ENCODE data around the gene CCDC127.
"Not testable (repeated sequence)": the region's sequence is repeated elsewhere in the genome, so short reads cannot be mapped to it uniquely, and the experiment has no call there.

CCDC127 gene, protein sequence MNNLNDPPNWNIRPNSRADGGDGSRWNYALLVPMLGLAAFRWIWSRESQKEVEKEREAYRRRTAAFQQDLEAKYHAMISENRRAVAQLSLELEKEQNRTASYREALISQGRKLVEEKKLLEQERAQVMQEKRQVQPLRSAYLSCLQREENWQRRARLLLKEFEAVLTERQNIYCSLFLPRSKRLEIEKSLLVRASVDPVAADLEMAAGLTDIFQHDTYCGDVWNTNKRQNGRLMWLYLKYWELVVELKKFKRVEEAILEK

DNA sequence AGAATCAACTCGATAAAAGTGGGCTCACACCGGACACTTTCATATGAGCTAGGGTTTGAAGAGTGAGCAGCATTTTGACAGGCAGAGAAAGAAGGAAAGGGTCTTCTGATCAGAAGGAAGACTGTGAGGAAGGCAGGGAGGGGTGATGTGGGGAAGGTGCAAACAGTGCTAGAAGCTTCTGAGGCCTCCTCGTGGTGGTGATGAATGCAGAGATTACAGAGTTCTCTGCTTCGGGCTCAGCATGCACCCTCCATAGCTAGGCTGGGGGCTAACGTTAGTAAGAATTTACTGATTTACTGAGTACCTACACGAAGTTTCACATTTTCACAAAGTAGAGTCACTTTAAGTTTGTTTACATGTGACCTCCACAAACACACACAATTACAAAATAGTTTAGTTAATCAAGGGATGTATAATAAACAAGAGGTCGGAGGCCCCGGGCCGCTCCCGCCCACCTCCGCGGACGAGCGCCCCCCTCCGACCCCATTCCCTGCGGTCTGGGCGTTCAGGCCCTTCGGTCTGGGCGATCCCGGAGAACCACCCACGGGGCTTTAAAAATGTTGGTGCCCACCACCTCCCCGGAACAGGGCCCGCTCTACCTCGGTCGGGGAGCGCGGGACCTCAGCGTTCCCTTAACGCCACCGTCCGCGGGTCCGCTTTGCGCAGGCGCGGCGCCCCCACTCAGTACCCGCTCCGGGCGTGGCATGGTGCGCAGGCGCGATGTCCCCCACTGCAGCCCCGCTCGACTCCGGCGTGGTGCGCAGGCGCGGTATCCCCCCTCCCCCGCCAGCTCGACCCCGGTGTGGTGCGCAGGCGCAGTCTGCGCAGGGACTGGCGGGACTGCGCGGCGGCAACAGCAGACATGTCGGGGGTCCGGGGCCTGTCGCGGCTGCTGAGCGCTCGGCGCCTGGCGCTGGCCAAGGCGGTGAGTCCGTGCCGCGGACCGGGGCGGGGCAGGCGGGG is at the start of gene CCDC127, which contains the start of gene SDHA:
Gene CCDC127, minus strand, starts transcription at position 660 of the 963 bp plus-strand sequence. CDS start 1,304 bp downstream, outside the sequence.
Gene SDHA, plus strand, starts transcription at position 827 of the 963 bp plus-strand sequence. Its CDS starts 36 bp downstream, at position 863.
- H3K4me3 ChIP-seq (ENCODE audit: low read depth, low read length), result peak within 1 kb of the TSS; percentile 99
- DNase-seq (ENCODE audit: low read depth), result peak; percentile 70

DNA sequence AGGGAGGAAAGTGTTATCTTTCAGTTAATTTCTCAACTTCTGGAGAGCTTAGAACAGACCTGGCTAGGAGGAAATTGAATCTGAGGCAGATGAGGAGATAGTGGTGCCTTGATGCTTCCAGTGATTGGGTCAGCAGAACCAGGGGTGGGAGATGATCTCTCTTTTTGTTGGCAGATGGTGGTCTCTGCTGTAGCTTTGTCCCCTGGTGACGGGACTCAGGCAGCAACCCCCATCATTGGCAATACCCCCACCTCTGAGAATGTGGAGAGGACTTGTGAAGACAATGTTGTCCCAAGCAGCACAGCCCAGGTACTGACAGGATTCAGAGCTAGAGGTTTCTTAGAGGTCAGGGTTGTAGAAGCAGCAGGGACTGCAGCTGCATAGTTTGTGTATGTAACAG is 49.8 kb upstream of the CCDC127 start:
- TF ChIP-seq, protein P1, sequence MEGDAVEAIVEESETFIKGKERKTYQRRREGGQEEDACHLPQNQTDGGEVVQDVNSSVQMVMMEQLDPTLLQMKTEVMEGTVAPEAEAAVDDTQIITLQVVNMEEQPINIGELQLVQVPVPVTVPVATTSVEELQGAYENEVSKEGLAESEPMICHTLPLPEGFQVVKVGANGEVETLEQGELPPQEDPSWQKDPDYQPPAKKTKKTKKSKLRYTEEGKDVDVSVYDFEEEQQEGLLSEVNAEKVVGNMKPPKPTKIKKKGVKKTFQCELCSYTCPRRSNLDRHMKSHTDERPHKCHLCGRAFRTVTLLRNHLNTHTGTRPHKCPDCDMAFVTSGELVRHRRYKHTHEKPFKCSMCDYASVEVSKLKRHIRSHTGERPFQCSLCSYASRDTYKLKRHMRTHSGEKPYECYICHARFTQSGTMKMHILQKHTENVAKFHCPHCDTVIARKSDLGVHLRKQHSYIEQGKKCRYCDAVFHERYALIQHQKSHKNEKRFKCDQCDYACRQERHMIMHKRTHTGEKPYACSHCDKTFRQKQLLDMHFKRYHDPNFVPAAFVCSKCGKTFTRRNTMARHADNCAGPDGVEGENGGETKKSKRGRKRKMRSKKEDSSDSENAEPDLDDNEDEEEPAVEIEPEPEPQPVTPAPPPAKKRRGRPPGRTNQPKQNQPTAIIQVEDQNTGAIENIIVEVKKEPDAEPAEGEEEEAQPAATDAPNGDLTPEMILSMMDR (IDR thresholded peaks at IDR 0.05; ENCODE audit: low read depth, low read length, missing control alignments), result no peak

DNA sequence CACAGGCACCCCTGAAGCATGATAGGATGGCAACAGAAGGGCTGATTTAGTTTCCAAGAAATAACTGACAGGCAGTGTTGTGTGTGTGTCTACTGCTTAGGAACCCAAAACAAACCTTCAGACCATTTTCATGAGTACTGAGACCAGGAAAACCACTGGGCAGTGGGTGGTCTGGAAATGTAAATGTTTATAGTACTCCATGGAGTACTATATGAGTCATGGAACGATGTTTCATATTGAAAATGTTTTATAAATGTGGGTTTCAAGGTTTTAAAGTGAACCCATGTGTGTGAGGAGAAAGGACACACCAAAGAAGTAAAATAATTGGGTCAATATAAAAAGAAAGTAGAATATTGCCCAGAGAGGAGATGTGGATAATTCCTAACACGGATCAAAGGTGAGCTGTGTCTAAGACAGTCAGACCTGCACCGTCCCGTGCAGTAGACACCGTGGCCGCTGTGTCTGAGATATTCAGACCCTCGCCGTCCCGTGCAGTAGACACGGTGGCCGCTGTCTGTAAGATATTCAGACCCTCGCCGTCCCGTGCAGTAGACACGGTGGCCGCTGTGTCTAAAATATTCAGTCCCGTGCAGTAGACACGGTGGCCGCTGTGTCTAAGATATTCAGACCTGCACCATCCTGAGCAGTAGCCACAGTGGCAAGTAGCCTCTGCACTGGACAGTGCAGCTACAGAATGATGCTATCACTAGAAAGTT is 48.5 kb upstream of the CCDC127 start:
- not testable (repeated sequence) for H3K4me3 ChIP-seq (ENCODE audit: low read depth, low read length)

More for the DNA sequence above, 49.8 kb upstream of the CCDC127 start:
- H3K4me3 ChIP-seq (ENCODE audit: low read depth, low read length), result no peak overlapping the region
- DNase-seq (ENCODE audit: low read depth), result no peak

DNA sequence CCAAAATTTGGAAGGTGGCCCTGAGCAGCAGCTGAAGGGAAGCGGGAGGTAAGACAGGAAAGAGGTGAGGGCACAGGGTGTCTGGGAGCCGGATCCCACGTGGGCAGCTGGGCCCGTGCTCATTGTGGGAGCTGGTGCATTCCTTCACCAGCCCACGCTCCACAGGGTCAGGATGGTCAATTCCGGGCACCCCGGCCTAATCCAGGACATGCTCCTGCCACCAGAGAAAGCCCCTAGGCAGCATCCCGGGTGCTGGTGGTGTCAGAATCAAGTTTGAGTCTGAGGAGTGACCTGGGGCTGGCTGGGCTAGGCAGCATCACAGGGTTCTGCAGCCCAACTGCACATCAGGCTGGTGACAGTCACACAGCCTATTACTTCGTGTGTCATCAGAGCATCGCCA is 46.4 kb upstream of the CCDC127 start:
- TF ChIP-seq, protein P1 (IDR thresholded peaks at IDR 0.05; ENCODE audit: low read depth, low read length, missing control alignments), result no peak
- DNase-seq (ENCODE audit: low read depth), result no peak
- H3K4me3 ChIP-seq (ENCODE audit: low read depth, low read length), result no peak overlapping the region

More for the DNA sequence above, 48.5 kb upstream of the CCDC127 start:
- not testable (repeated sequence) for DNase-seq (ENCODE audit: low read depth)

DNA sequence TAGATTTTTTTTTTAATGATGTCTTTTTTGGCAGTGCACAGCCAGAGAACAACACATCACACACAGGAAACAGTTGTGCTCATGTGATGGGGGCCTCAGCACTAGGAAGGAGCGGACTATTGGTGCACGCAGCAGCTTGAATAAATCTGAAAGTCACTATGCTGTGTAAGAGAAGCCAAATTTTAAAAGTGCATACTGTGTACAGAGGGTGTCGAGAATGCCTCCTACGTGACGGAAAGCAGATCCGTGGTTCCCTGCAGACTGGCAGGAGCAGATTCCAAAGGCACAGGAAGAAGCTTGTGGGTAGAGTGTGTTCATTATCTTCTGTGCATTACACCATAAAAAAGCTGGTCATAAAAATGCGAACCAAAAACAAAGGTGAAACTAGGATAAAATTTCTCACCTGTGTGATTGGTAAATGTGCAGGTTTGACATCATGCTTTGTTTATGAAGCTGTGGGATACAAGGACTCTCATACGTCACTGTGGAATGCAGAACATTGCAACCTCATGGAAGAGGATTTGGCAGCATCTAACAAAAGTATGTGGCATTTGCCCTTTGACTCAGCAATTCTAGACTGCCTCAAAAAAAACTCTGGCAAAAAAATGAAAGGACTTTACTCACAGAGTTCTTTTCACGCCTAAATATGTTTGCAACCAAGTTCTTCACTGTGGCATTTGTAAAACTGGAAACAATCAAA is 45.5 kb upstream of the CCDC127 start:
- H3K4me3 ChIP-seq (ENCODE audit: low read depth, low read length); DNase-seq (ENCODE audit: low read depth): not testable (repeated sequence)

DNA sequence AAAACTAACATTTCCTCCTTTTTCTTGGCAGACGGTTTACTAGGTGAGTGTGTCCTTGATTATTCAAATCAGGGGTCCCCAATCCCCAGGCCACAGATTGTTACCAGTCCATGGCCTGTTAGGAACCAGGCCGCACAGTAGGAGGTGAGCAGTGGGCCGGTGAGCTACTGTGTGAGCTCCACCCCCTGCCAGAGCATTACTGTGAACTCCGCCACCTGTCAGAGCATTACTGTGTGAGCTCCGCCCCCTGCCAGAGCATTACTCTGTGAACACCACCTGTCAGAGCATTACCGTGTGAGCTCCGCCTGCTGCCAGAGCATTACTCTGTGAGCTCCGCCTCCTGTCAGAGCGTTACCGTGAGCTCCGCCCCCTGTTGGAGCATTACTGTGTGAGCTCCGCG is 39.2 kb upstream of the CCDC127 start:
- no peak for DNase-seq (ENCODE audit: low read depth)
- TF ChIP-seq, protein P1 (IDR thresholded peaks at IDR 0.05; ENCODE audit: low read depth, low read length, missing control alignments), result no peak
- no peak overlapping the region for H3K4me3 ChIP-seq (ENCODE audit: low read depth, low read length)

DNA sequence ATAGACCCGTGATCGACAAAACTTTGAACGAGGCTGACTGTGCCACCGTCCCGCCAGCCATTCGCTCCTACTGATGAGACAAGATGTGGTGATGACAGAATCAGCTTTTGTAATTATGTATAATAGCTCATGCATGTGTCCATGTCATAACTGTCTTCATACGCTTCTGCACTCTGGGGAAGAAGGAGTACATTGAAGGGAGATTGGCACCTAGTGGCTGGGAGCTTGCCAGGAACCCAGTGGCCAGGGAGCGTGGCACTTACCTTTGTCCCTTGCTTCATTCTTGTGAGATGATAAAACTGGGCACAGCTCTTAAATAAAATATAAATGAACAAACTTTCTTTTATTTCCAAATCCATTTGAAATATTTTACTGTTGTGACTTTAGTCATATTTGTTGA is 38.4 kb upstream of the CCDC127 start:
- H3K4me3 ChIP-seq (ENCODE audit: low read depth, low read length), result not testable (repeated sequence)

DNA sequence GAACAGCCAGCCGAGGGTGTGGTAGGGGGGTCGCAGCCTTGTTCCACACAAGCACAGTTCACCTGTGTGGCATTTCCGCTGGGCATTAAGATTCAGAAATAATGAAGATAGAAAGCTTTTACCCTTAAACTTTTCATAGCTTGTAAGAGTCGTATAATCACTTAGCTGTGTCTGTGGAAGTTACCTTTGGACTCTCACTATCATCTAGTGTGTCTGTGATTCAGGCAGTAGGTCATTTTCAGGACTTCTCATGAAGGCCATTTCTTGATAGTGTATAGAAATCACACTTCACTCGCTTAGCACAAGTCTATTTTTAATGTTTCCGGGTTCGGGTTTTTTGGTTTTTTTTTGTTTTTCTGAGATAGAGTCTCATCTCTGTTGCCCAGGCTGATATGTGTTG is 37.2 kb upstream of the CCDC127 start:
- not testable (repeated sequence) for DNase-seq (ENCODE audit: low read depth); H3K4me3 ChIP-seq (ENCODE audit: low read depth, low read length)

More for the DNA sequence above, 38.4 kb upstream of the CCDC127 start:
- not testable (repeated sequence) for DNase-seq (ENCODE audit: low read depth)

DNA sequence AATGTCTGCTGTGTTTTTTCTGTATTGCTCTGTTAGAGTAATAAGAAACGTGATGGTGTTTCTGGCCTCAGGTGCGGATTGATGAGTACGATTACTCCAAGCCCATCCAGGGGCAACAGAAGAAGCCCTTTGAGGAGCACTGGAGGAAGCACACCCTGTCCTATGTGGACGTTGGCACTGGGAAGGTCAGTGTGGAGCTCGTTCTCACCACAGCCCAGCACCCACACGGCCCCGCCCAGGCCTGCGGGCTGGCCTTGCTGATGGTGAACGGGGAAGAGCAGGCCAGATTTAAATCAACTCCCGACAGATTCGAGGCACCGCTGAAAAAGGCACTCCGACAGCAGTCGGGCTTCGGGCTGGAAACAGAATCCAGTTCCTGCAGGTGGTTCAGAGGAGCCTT is 36.4 kb upstream of the CCDC127 start:
- DNase-seq (ENCODE audit: low read depth); H3K4me3 ChIP-seq (ENCODE audit: low read depth, low read length): not testable (repeated sequence)
